Cardiac septum (tissue), 1 donor: ENCODE data around the gene MICU2. TPM values are rescaled to one million over a fixed set of nuclear protein-coding genes. Genes with fewer than 3 reads are reported as not detected.
"Not testable (repeated sequence)": the region's sequence is repeated elsewhere in the genome, so short reads cannot be mapped to it uniquely, and the experiment has no call there.

Experiments used
- DNase-seq: peaks from one replicate; pipeline ENCODE4 v3.0.0-alpha.2; 2020; ENCODE audit warnings: low spot score
- intact Hi-C: fragments of 100-400 bp; cut with DNase I; formaldehyde crosslinking; loops from one replicate; pipeline ENCODE4 v1.14.0; 2022
- total RNA-seq: library from RNA; stranded (reverse); fragmentation: NEBNext Ultra II Directional; extraction: Animal tissue kit (Norgen Biotek cat#: 25700); gene quantifications from one replicate; pipeline ENCODE4 v1.2.1, GENCODE V29; 2021
- donor health status: DM: no; HTN: no; CAD: no.

MICU2 gene
- total RNA-seq, 1 donor from 2014 or later = 48.8 TPM

- intact Hi-C loops, DNase-seq: not testable (repeated sequence)
These were observed 50.7 kb downstream of the MICU2 start for GRCh38 chr13:21553261-21553660.

GRCh38 chr13:21550918-21551317, 53.1 kb downstream of the MICU2 start:
- intact Hi-C loops = no loop called here
- DNase-seq = no peak

GRCh38 chr13:21549633-21550032, 54.3 kb downstream of the MICU2 start:
- intact Hi-C loops = no loop called here
- no peak for DNase-seq

GRCh38 chr13:21548577-21548976, 55.4 kb downstream of the MICU2 start:
- no peak for DNase-seq
- intact Hi-C loops = no loop called here

GRCh38 chr13:21546372-21546771, 57.6 kb downstream of the MICU2 start:
- intact Hi-C loops = no loop called here
- DNase-seq = no peak

- no peak for DNase-seq
- intact Hi-C loops = no loop called here
These were observed 59.5 kb downstream of the MICU2 start for GRCh38 chr13:21544515-21544914.

DNA sequence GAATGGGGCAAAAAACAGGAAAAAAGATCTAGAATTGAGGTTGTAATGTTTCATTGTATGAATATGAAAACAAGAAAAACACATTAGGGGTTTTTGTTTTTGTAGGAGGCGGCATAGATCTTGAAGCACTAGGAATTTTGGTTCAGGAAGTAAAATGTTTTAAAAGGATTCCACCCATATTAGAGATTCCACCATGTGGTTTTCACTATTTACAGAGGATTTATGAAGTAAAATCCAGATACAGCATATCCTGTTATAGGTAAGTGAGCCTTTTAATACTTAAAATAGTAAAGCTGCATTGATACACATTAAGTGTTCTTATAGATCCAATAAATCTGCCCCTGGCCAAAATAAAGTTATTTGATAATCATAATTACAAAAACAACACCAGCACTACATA, 61.4 kb downstream of the MICU2 start:
- no peak for DNase-seq
- intact Hi-C loops = no loop called here

DNA sequence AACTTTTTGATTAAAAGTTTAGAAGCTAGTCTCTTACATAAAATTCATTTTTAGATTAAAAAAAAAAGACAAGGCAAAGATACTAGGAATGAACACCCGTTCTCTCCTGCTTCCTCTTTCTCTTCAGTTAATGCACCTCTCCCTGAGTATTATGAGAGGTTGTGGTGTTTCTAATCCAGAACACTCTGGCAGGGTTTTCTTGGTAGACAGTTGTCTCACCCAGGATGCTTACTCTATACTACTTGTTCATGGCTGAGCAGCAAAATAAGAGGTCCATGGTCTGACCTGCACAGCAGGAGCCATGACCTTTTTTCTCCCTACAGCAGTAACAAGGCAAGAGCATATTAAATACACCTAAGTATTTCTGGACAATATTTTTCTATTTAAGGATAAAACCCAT, 62.0 kb downstream of the MICU2 start:
- DNase-seq = no peak
- intact Hi-C loops = no loop called here

DNA sequence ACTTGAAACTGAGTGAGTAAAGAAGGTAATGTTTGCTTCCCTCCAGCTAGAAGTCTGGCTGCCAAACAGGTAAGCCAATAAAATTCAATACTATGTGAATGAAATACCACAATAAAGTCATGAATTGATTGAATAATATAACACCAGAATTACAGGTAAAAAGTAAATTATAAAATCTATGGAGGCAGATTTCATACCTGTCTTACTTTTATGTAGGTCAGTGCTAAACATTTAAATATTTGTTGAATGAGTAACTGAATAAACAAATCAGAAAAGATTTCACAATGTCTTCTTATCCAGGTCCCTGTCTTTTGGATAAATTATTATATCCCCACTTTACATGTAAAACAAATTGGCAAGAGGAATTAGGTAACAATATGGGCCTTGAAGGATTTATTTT, 62.7 kb downstream of the MICU2 start:
- DNase-seq = no peak
- intact Hi-C loops = no loop called here

GRCh38 chr13:21539687-21540086, 64.3 kb downstream of the MICU2 start:
- intact Hi-C loops = no loop called here
- DNase-seq = no peak

- no peak for DNase-seq
- intact Hi-C loops = no loop called here
These were observed 65.2 kb downstream of the MICU2 start for GRCh38 chr13:21538753-21539152.

- no peak for DNase-seq
- intact Hi-C loops = no loop called here
These were observed 65.7 kb downstream of the MICU2 start for GRCh38 chr13:21538280-21538679.

- no peak for DNase-seq
- intact Hi-C loops = no loop called here
These were observed 66.9 kb downstream of the MICU2 start for GRCh38 chr13:21537105-21537504.

DNA sequence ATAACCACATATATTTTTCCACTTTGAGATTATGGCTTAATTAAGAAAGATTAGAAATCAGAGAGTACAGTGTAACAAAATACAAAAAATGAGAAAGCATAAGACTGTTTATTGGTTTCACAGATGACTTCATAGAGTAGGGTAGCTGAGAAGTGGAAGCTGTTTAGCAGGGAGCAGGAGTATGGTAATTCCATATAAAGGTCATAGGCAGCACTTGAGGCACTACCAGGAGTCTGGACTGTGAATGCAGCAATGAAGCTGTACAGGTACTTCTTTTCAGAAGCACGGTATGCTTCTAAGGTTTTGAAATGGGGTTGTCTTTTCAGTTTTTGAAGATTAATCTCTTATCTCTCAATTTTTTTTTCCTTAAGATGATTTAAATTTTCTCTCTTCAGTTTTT, 69.2 kb downstream of the MICU2 start:
- no peak for DNase-seq
- intact Hi-C loops = no loop called here

DNA sequence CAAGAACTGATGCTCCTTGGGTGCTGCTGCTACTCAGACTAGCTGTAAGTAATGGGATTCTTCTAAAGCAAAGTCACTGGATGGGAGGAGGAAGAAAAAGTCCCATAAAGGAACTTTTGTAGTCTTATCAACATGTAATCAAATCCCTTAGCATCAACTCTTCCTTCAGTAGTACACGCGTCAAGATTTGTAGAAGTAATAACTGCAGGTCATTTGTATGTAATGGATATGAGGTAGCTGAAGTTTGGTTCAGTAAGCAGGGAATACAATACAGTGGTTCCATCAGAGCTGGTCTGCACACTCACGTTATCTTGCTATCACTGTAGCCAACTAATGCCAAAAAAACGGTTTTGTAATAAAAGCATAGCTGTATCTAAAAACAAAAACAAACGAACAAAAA, 72.5 kb downstream of the MICU2 start:
- intact Hi-C loops = no loop called here
- DNase-seq = no peak

- DNase-seq = no peak
- intact Hi-C loops = no loop called here
These were observed 73.3 kb downstream of the MICU2 start for GRCh38 chr13:21530656-21531055.

DNA sequence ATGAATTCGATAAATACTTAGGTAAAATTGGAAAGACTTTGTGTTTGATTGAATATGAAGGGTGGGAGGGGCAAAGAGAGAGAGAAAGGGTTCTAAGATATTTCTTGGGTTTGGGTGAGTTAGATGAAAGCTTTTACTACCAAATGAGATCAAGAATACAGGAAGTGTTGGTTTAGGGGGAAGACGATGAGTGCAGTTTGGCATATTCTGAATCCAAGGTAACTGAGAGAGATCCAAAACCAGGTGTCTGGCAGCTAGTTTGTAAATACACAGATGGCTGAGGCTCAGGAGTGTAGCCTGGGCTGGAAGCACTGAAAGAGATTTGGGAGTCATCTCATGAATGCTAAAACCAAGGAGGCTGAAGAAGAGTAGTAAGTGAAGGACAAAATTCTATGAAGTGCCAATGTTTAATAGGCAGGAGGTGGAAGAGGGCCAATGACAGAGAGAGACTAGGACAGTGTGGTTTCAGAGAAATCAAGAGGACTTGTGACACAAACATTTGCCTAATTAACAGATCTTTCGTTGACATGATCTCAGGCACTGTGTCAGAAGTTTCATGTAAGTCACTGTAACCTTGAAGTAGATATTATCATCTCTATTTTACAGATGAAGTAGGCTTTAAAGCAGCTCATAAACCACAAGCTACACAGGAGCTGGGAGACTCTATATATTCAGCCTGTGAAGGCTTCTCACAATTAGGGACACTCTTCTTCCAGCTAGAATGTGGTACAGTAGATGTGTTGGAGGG, 74.7 kb downstream of the MICU2 start:
- DNase-seq = no peak
- intact Hi-C loops = no loop called here

- DNase-seq = no peak
- intact Hi-C loops = no loop called here
These were observed 75.4 kb downstream of the MICU2 start for GRCh38 chr13:21528616-21529015.

- no peak for DNase-seq
- intact Hi-C loops = no loop called here
These were observed 77.0 kb downstream of the MICU2 start for GRCh38 chr13:21526707-21527540.

- intact Hi-C loops = no loop called here
These were observed 81.1 kb downstream of the MICU2 start for GRCh38 chr13:21522847-21523246.

DNA sequence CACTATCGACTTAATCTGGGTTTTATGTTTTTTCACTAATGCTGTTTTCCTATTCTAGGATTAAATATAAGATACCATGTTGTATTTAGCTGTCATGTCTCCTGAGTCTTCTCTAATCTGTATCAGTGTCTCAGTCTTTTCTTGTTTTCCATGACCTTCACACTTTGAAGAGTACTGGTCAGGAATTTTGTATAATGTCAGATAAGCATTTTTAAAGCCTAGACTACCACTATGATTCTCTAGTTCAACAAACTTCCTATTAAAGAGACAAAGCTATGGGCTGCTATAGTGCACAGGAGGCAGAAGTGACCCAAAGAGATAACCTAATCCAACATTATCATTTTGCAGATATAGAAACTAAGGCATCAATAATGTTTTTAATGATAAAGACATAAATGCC, 81.8 kb downstream of the MICU2 start:
- intact Hi-C loops = no loop called here
- DNase-seq = no peak

More at GRCh38 chr13:21522847-21523246, 81.1 kb downstream of the MICU2 start:
- no peak for DNase-seq
